MM.1S (cell line): Measurements from ENCODE around the gene RNF11.

Experiments used
- DNase-seq: peaks from one replicate; pipeline ENCODE4 v3.0.0-alpha.2; 2015
- H2AFZ ChIP-seq: fragments of 300-600 bp; sonication (generic); 2 replicates; pipeline ENCODE4 v1.6.0; 2016; ENCODE audit warnings: antibody characterized with exemption, low read length
- H3F3A ChIP-seq: fragments of 300-600 bp; sonication (generic); 2 replicates; pipeline ENCODE4 v1.6.1; 2016; ENCODE audit warnings: mild to moderate bottlenecking, antibody characterized with exemption, low read length, moderate library complexity, mixed read lengths; ENCODE audit not compliant: insufficient read depth
- H3K27ac ChIP-seq: fragments of 300-600 bp; sonication (generic); 2 replicates; pipeline ENCODE4 v1.5.1; 2016; ENCODE audit warnings: mild to moderate bottlenecking, low read length
- H3K27me3 ChIP-seq: fragments of 300-600 bp; sonication (generic); replicated peaks from 2 replicates; pipeline ENCODE4 v1.6.0; 2016; ENCODE audit warnings: low read length; ENCODE audit not compliant: insufficient read depth
- H3K36me3 ChIP-seq: fragments of 300-600 bp; sonication (generic); replicated peaks from 2 replicates; pipeline ENCODE4 v1.6.1; 2016; ENCODE audit warnings: mild to moderate bottlenecking, low read length, mixed read lengths; ENCODE audit not compliant: insufficient read depth
- H3K4me1 ChIP-seq: fragments of 300-600 bp; sonication (generic); 2 replicates; pipeline ENCODE4 v1.6.1; 2016; ENCODE audit warnings: low read length, mixed read lengths
- H3K4me2 ChIP-seq: fragments of 300-600 bp; sonication (generic); 2 replicates; pipeline ENCODE4 v1.6.0; 2016; ENCODE audit warnings: low read depth, low read length
- H3K4me3 ChIP-seq: fragments of 300-600 bp; sonication (generic); 2 replicates; pipeline ENCODE4 v1.5.1; 2016; ENCODE audit warnings: low read length, mixed read lengths
- H3K79me2 ChIP-seq: fragments of 300-600 bp; sonication (generic); 2 replicates; pipeline ENCODE4 v1.6.1; 2016; ENCODE audit warnings: mixed run types, low read length, mixed read lengths
- H3K9ac ChIP-seq: fragments of 300-600 bp; sonication (generic); 2 replicates; pipeline ENCODE4 v1.6.1; 2016; ENCODE audit warnings: low read length, mixed read lengths
- H3K9me2 ChIP-seq: fragments of 300-600 bp; sonication (generic); replicated peaks from 2 replicates; pipeline ENCODE4 v1.6.1; 2016; ENCODE audit warnings: mild to moderate bottlenecking, low read length, mixed read lengths; ENCODE audit not compliant: insufficient read depth
- H3K9me3 ChIP-seq: fragments of 300-600 bp; sonication (generic); replicated peaks from 2 replicates; pipeline ENCODE4 v1.6.1; 2016; ENCODE audit warnings: mild to moderate bottlenecking, low read length, mixed read lengths; ENCODE audit not compliant: insufficient read depth
- H4K20me1 ChIP-seq: fragments of 300-600 bp; sonication (generic); 2 replicates; pipeline ENCODE4 v1.6.1; 2016; ENCODE audit warnings: mild to moderate bottlenecking, low read length, moderate library complexity, mixed read lengths; ENCODE audit not compliant: insufficient read depth
- CTCF ChIP-seq: fragments of 300-600 bp; sonication (generic); IDR thresholded peaks from 2 replicates; pipeline ENCODE4 v1.5.1; 2016; ENCODE audit warnings: antibody characterized with exemption, low read length, mixed read lengths
- EZH2 ChIP-seq: fragments of 300-600 bp; sonication (generic); optimal IDR thresholded peaks from 2 replicates; pipeline ENCODE3; 2017; ENCODE audit warnings: low read depth, mild to moderate bottlenecking, antibody characterized with exemption, low read length, mixed read lengths
- EZH2phosphoT487 ChIP-seq: fragments of 300-600 bp; sonication (generic); IDR thresholded peaks from 2 replicates; pipeline ENCODE4 v1.6.1; 2018; ENCODE audit warnings: antibody characterized with exemption, low read length

Gene RNF11

GRCh38 chr1:51299185-51299885, 63.3 kb downstream of the RNF11 start:
- Histone ChIP-seq H3K9me2 (no peaks in the 10 kb centered on the region), H3K9ac (no peak overlapping the region), H3K27ac (no peak overlapping the region), H3K4me1 (0 out of 2 replicates have a peak, but pooled peaks cover 5% of the 10 kb centered on the region), H3K36me3 (no peaks in the 10 kb centered on the region), H3K4me3 (no peak overlapping the region), H3K9me3 (no peaks in the 10 kb centered on the region), H3K27me3 (no peaks in the 10 kb centered on the region), H3F3A (no peaks in the 10 kb centered on the region), H3K4me2 (no peak overlapping the region), H3K79me2 (no peaks in the 10 kb centered on the region), H2AFZ (no peak overlapping the region), H4K20me1 (no peaks in the 10 kb centered on the region)
- DNase-seq, result no peak
- no peak for TF ChIP-seq CTCF

DNA sequence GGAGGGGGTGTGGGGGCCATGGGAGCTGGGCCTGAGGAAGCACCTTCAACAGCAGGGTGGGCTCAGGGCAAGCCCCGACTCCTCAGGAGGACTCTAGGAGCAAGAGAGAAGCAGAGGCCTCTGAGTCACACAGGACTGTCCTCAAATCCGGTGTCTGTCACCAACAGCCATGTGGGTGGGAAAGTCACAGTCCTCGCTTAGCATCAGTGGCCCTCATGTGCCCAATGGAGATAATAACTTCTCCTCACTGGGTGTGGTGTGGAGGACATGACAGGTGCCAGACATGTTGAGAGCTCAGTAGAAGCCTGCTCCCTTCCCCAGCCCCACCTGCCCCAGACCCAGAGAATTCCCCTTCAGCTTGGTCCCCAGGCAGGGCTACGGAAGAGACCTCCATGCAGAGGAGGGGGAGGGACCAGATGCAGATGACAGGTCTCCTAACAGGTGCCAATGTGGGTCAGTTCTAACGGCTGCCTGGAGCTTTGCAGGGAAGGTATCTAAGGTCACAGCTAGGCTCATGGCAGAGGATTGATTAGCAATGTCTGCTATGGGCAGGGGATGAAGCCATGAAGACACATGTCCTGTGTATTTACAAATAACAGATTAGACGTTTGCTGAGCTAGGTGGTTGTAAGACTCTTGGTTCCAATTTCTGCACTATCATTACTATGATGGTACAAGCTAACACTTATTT, 64.1 kb downstream of the RNF11 start:
- Histone ChIP-seq H2AFZ (no peak overlapping the region), H3K4me2 (no peak overlapping the region), H3K9me3 (no peaks in the 10 kb centered on the region), H3K9me2 (no peaks in the 10 kb centered on the region), H3K27ac (no peak overlapping the region), H3K79me2 (no peaks in the 10 kb centered on the region), H3K36me3 (no peaks in the 10 kb centered on the region), H3F3A (no peaks in the 10 kb centered on the region), H3K4me3 (no peak overlapping the region), H4K20me1 (no peaks in the 10 kb centered on the region), H3K9ac (no peak overlapping the region), H3K4me1 (0 out of 2 replicates have a peak, but pooled peaks cover 5% of the 10 kb centered on the region), H3K27me3 (no peaks in the 10 kb centered on the region)
- TF ChIP-seq CTCF (no peak), EZH2 (no peak), EZH2phosphoT487 (no peak)
- DNase-seq, result no peak

GRCh38 chr1:51301152-51301843, 65.2 kb downstream of the RNF11 start:
- no peaks in the 10 kb centered on the region for H3K27me3 ChIP-seq
- no peaks in the 10 kb centered on the region for H4K20me1 ChIP-seq
- no peaks in the 10 kb centered on the region for H3K36me3 ChIP-seq
- H3K27ac ChIP-seq, result no peak overlapping the region
- H3K79me2 ChIP-seq, result no peaks in the 10 kb centered on the region
- H2AFZ ChIP-seq, result 0 out of 2 replicates have a peak overlapping the region, but pooled peaks have one; percentile 10
- no peaks in the 10 kb centered on the region for H3F3A ChIP-seq
- H3K9me2 ChIP-seq, result no peaks in the 10 kb centered on the region
- H3K9me3 ChIP-seq, result no peaks in the 10 kb centered on the region
- no peak overlapping the region for H3K4me3 ChIP-seq
- no peak overlapping the region for H3K4me2 ChIP-seq
- H3K9ac ChIP-seq, result no peak overlapping the region
- TF ChIP-seq EZH2 (no peak), CTCF (no peak), EZH2phosphoT487 (no peak)
- DNase-seq, result no peak
- 0 out of 2 replicates have a peak, but pooled peaks cover 4% of the 10 kb centered on the region for H3K4me1 ChIP-seq
